Measurements from ENCODE around the gene TBC1D8. TPM values are rescaled to one million over a fixed set of nuclear protein-coding genes. Genes with fewer than 3 reads are reported as not detected.

The TBC1D8 gene
- total RNA-seq, 4 donors from 2014 or later: 19.5 to 46.9 (median 24.8) TPM

DNA sequence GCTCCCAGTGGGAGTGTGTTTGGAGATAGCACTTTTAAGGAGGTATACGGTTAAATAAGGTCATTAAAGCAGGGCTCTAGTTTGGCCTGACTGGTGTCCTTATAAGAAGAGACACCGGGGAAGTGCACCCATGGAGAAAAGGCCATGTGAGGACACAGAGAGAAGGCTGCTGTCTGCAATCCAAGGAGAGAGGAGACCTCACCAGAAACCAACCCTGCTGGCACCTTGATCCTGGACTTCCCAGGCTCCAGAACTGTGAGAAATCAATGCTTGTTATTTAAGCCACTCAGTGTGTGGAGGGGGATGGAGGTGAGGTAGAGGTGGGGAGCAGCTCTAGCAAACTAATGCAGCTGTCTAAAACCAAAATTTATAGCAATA lies 87.1 kb downstream of the TBC1D8 start:
- H3K27me3 ChIP-seq: no peaks in the 10 kb centered on the region
- H3K4me1 ChIP-seq: peaks cover 8 to 41% (median 14%) of the 10 kb centered on the region in 3 donors
- H3K9me3 ChIP-seq: no peaks in the 10 kb centered on the region
- intact Hi-C loops (cut with DNase I): no loop called here
- no peak overlapping the region for H3K4me3 ChIP-seq
- H3K36me3 ChIP-seq: peaks cover 0 to 2% (median 0%) of the 10 kb centered on the region in 3 donors
- no peak for TF ChIP-seq CTCF (IDR thresholded peaks at IDR 0.05)
- TF ChIP-seq POLR2A (IDR thresholded peaks at IDR 0.05): no peak
- 85 to 89% methylated on average over 2 of the region's 2 CpGs for WGBS, 2 donors
- peak overlapping the region; percentile 36 to 83 (median 60) for H3K27ac ChIP-seq
- DNase-seq: no peak

- Histone ChIP-seq H3K9me3 (no peaks in the 10 kb centered on the region), H3K4me1 (peaks cover 8 to 41% (median 14%) of the 10 kb centered on the region in 3 donors), H3K4me3 (no peak overlapping the region), H3K27me3 (no peaks in the 10 kb centered on the region), H3K36me3 (peaks cover 0 to 8% (median 0%) of the 10 kb centered on the region in 3 donors), H3K27ac (peak overlapping the region; percentile 36 to 83 (median 60))
- DNase-seq: no peak
- WGBS, 2 donors: 18 to 51% methylated on average over 3 of the region's 3 CpGs
- intact Hi-C loops (cut with DNase I): no loop called here
- TF ChIP-seq POLR2A (IDR thresholded peaks at IDR 0.05) (no peak), CTCF (IDR thresholded peaks at IDR 0.05) (no peak)
Observed at GRCh38 chr2:101063352-101064124, 87.6 kb downstream of the TBC1D8 start.

GRCh38 chr2:101058386-101058785 lies 92.8 kb downstream of the TBC1D8 start:
- no peak for DNase-seq
- WGBS, 2 donors: 87 to 92% methylated on average over 3 of the region's 3 CpGs
- intact Hi-C loops (cut with DNase I): no loop called here
- Histone ChIP-seq H3K27me3 (no peaks in the 10 kb centered on the region), H3K36me3 (peaks cover 0 to 41% (median 0%) of the 10 kb centered on the region in 3 donors), H3K4me1 (peaks cover 0 to 17% (median 9%) of the 10 kb centered on the region in 3 donors), H3K4me3 (no peak overlapping the region), H3K9me3 (no peaks in the 10 kb centered on the region), H3K27ac (no peak overlapping the region)
- no peak for TF ChIP-seq CTCF (IDR thresholded peaks at IDR 0.05)
- TF ChIP-seq POLR2A (IDR thresholded peaks at IDR 0.05): no peak

DNA sequence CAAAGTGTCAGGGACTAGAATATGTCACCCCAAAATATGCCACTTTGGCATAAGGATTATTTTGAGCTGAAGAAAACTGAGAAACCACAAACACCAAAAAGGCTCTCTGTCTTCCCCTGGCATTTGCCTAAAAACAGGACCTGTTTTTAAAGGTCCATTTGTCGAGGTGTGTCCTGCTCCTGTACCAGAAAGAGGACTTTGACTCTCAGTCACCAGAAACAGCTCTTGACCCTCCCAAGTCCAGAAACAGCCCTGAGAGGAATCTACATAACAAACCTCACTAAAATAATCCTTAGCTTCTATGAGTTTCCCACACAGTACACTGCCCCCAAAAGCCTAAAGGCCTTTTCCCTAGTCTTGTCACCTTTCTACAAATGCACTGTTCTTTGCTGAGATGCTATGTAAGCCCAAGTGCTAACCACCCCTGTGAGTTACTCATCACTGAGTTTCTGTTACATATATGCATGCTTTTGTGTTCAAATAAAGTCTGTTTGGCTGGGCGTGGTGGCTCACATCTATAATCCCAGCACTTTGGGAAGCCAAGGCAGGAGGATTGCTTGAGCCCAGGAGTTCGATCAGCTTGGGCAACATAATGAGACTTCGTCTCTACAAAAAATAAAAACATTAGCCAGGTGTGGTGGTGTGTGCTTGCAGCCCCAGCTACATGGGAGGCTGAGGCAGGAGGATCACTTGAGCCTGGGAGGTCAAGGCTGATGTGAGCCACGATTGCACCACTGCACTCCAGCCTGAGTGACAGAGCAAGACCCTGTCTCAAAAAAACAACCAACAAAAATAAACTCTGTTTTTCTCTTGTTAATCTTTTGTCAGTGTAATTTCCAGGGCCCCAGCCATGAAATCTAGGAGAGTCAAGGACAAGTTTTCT lies 93.9 kb downstream of the TBC1D8 start:
- no peak for DNase-seq
- Histone ChIP-seq H3K27ac (peak overlapping the region in 2 of 4 donors; percentile 31 to 52), H3K27me3 (no peaks in the 10 kb centered on the region), H3K4me3 (no peak overlapping the region), H3K9me3 (no peaks in the 10 kb centered on the region), H3K36me3 (peaks cover 0 to 48% (median 0%) of the 10 kb centered on the region in 3 donors), H3K4me1 (peaks cover 0 to 9% (median 6%) of the 10 kb centered on the region in 3 donors)
- intact Hi-C loops (cut with DNase I): no loop called here
- TF ChIP-seq POLR2A (IDR thresholded peaks at IDR 0.05) (no peak), CTCF (IDR thresholded peaks at IDR 0.05) (no peak)
- WGBS, 2 donors: 71 to 89% methylated on average over 5 of the region's 5 CpGs

DNA sequence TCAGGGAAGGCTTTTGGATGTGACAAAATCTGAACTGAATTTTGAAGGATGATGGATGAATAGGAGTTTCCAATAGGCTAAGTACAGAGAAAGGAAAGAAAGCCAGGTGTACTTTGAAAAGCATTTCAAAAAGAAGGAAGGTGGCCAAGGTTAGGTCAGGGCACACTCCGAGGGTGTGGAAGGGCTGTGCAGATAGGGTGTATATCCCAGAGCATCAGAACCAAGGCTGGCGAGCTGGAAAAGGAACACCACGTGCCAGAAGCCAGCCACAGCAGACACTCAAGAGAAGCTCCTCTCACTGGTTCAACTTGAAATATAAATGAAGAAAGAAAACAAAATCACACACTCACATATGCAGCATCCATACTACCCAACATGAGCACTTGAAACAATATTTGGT lies 98.1 kb downstream of the TBC1D8 start:
- intact Hi-C loops (cut with DNase I): no loop called here
- no peaks in the 10 kb centered on the region for H3K9me3 ChIP-seq
- WGBS, 2 donors: 76 to 77% methylated on average over 3 of the region's 3 CpGs
- no peak for DNase-seq
- H3K4me3 ChIP-seq: no peak overlapping the region
- H3K4me1 ChIP-seq: peaks cover 0 to 7% (median 4%) of the 10 kb centered on the region in 3 donors
- H3K27ac ChIP-seq: no peak overlapping the region
- H3K27me3 ChIP-seq: no peaks in the 10 kb centered on the region
- TF ChIP-seq POLR2A (IDR thresholded peaks at IDR 0.05): no peak
- TF ChIP-seq CTCF (IDR thresholded peaks at IDR 0.05): no peak
- peaks cover 0 to 73% (median 0%) of the 10 kb centered on the region in 3 donors for H3K36me3 ChIP-seq

Data from esophagus squamous epithelium (tissue), 5 donors.